GM12878 (cell line): Measurements from ENCODE around the gene ANKRD36C.
"Not testable (repeated sequence)": the region's sequence is repeated elsewhere in the genome, so short reads cannot be mapped to it uniquely, and the experiment has no call there.

Source experiments
- PML ChIP-seq: IDR thresholded peaks from 2 replicates; pipeline ENCODE4 v1.6.1; 2012; ENCODE audit warnings: low read length, inconsistent platforms
- POLR2A ChIP-seq: IDR thresholded peaks from 2 replicates; pipeline ENCODE4 v1.6.1; 2011; ENCODE audit warnings: low read depth, mild to moderate bottlenecking, low read length
- POLR2AphosphoS5 ChIP-seq: IDR thresholded peaks from 2 replicates; pipeline ENCODE4 v1.6.1; 2011; ENCODE audit warnings: mild to moderate bottlenecking, low read length, inconsistent platforms
- RB1 ChIP-seq: fragments of 450-650 bp; formaldehyde crosslinking; IDR thresholded peaks from 2 replicates; pipeline ENCODE4 v1.6.1; 2017; ENCODE audit warnings: mild to moderate bottlenecking, borderline replicate concordance
- RELA ChIP-seq: fragments of 450-650 bp; IDR thresholded peaks from 2 replicates; pipeline ENCODE4 v1.8.0; 2014; ENCODE audit warnings: borderline replicate concordance; ENCODE audit not compliant: partially characterized antibody
- STAT3 ChIP-seq: IDR thresholded peaks from 2 replicates; pipeline ENCODE4 v1.6.1; 2011; ENCODE audit warnings: low read depth, low read length, improper control_type of control experiment
- TF ChIP-seq, protein P1 (sequence below), 3 experiments: IDR thresholded peaks in 2 of 3; conservative IDR thresholded peaks in 1 of 3; 2 replicates each; pipeline ENCODE4 v1.5.1; 2011; ENCODE audit warnings: low read depth in 3 of 3, low read length in 3 of 3, mild to moderate bottlenecking in 3 of 3, control low read depth in 2 of 3, moderate library complexity in 2 of 3, inconsistent platforms in 1 of 3, mixed read lengths in 1 of 3; ENCODE audit not compliant: control insufficient read depth in 2 of 3, insufficient read depth in 1 of 3; ENCODE audit errors: extremely low read depth in 1 of 3

DNA sequence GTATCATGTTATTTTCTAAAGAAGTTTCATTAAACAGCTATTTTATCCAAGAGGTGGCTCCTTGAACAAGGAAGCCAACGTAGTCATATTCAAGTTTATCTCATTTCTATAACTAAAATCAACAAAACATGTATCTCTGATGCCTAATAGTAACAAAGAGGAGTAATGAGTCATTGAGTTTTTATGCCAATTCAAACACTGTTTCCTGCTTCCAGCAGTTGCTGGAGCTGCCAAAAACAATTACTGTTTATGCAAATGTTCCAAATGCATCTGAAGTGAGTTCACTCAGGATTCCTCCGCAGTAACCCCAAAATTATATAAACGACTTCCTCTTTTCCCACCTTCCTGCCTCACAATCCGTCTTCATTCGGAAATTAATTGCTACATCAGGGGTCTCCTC is 80.2 kb downstream of the ANKRD36C start:
- TF ChIP-seq PML, RELA, POLR2A, RB1, POLR2AphosphoS5, STAT3: not testable (repeated sequence)
- TF ChIP-seq, protein P1, sequence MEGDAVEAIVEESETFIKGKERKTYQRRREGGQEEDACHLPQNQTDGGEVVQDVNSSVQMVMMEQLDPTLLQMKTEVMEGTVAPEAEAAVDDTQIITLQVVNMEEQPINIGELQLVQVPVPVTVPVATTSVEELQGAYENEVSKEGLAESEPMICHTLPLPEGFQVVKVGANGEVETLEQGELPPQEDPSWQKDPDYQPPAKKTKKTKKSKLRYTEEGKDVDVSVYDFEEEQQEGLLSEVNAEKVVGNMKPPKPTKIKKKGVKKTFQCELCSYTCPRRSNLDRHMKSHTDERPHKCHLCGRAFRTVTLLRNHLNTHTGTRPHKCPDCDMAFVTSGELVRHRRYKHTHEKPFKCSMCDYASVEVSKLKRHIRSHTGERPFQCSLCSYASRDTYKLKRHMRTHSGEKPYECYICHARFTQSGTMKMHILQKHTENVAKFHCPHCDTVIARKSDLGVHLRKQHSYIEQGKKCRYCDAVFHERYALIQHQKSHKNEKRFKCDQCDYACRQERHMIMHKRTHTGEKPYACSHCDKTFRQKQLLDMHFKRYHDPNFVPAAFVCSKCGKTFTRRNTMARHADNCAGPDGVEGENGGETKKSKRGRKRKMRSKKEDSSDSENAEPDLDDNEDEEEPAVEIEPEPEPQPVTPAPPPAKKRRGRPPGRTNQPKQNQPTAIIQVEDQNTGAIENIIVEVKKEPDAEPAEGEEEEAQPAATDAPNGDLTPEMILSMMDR (IDR thresholded peaks at IDR 0.05 in 2 of 3, conservative IDR thresholded peaks at IDR 0.05 in 1 of 3; ENCODE audit: control insufficient read depth in 2 of 3, extremely low read depth in 1 of 3, insufficient read depth in 1 of 3, low read depth in 3 of 3, low read length in 3 of 3) = not testable (repeated sequence)
